Keratinocyte (primary cell): ENCODE measurements around the gene ASS1. TPM values are rescaled to one million over a fixed set of nuclear protein-coding genes. Genes with fewer than 3 reads are reported as not detected.

ENCODE experiments used
- DNase-seq: peaks from one replicate; pipeline ENCODE4 v3.0.0-alpha.2; 2011; ENCODE audit warnings: low read depth, missing footprints, low spot score
- FAIRE-seq: peaks from 2 replicates; lab custom pipeline; 2011; peaks lifted over from hg19 to GRCh38; lab: Jason Lieb, UNC
- H2AFZ ChIP-seq: 2 replicates; pipeline ENCODE4 v1.6.0; 2012; ENCODE audit warnings: low read length, control low read depth, inconsistent platforms; ENCODE audit not compliant: control insufficient read depth
- H3K27ac ChIP-seq: 2 replicates; pipeline ENCODE4 v1.5.1; 2011; ENCODE audit warnings: low read length; ENCODE audit not compliant: control insufficient read depth, insufficient read depth
- H3K27me3 ChIP-seq: 3 replicates; pipeline ENCODE4 v1.6.0; 2011; ENCODE audit warnings: low read length; ENCODE audit not compliant: control insufficient read depth, insufficient read depth; ENCODE audit errors: extremely low read depth
- H3K36me3 ChIP-seq, 2 experiments: 2 replicates in 1 of 2; 3 replicates in 1 of 2; pipeline ENCODE4 v1.5.1; 2011; ENCODE audit warnings: low read length in 2 of 2, mild to moderate bottlenecking in 1 of 2; ENCODE audit not compliant: control insufficient read depth in 2 of 2, insufficient read depth in 2 of 2; ENCODE audit errors: extremely low read depth in 1 of 2
- H3K4me1 ChIP-seq: 3 replicates; pipeline ENCODE4 v1.5.1; 2011; ENCODE audit warnings: low read length; ENCODE audit not compliant: control insufficient read depth, insufficient read depth; ENCODE audit errors: extremely low read depth
- H3K4me2 ChIP-seq: 3 replicates; pipeline ENCODE4 v1.6.0; 2011; ENCODE audit warnings: low read depth, low read length; ENCODE audit not compliant: control insufficient read depth, insufficient read depth; ENCODE audit errors: extremely low read depth
- H3K4me3 ChIP-seq, 3 experiments: fragments of 200-600 bp in 1 of 3; sonication (generic) in 1 of 3; 2 replicates in 2 of 3; 3 replicates in 1 of 3; pipeline ENCODE4 v1.5.1; 2011 to 2016; ENCODE audit warnings: low read length in 3 of 3, mild to moderate bottlenecking in 3 of 3, control low read depth in 2 of 3, inconsistent platforms in 1 of 3, low read depth in 1 of 3, mixed read lengths in 1 of 3, mixed run types in 1 of 3, moderate library complexity in 1 of 3; ENCODE audit not compliant: control insufficient read depth in 2 of 3, insufficient read depth in 2 of 3; ENCODE audit errors: extremely low read depth in 1 of 3
- H3K79me2 ChIP-seq: 2 replicates; pipeline ENCODE4 v1.6.0; 2012; ENCODE audit warnings: low read length; ENCODE audit not compliant: control insufficient read depth, insufficient read depth
- H3K9ac ChIP-seq: 3 replicates; pipeline ENCODE4 v1.6.0; 2011; ENCODE audit warnings: low read length; ENCODE audit not compliant: control insufficient read depth, insufficient read depth; ENCODE audit errors: extremely low read depth
- H3K9me1 ChIP-seq: 3 replicates; pipeline ENCODE4 v1.6.0; 2011; ENCODE audit warnings: low read length; ENCODE audit not compliant: control insufficient read depth, insufficient read depth; ENCODE audit errors: extremely low read depth
- H3K9me3 ChIP-seq: 2 replicates; pipeline ENCODE4 v1.5.1; 2012; ENCODE audit warnings: low read depth, low read length; ENCODE audit not compliant: control insufficient read depth
- H4K20me1 ChIP-seq: 3 replicates; pipeline ENCODE4 v1.6.0; 2011; ENCODE audit warnings: low read length; ENCODE audit not compliant: control insufficient read depth, insufficient read depth; ENCODE audit errors: extremely low read depth
- CTCF ChIP-seq, 3 experiments: IDR thresholded peaks in 1 of 3; conservative IDR thresholded peaks in 1 of 3; optimal IDR thresholded peaks in 1 of 3; 2 replicates in 2 of 3; 3 replicates in 1 of 3; pipeline versions ENCODE3 to v1.5.1; 2011; ENCODE audit warnings: low read length in 3 of 3, mild to moderate bottlenecking in 3 of 3, moderate library complexity in 2 of 3, control low read depth in 1 of 3, inconsistent platforms in 1 of 3; ENCODE audit not compliant: insufficient read depth in 2 of 3; ENCODE audit errors: extremely low read depth in 1 of 3
- EZH2 ChIP-seq: IDR thresholded peaks from one replicate; pipeline ENCODE4 v1.6.1; 2012; ENCODE audit warnings: inconsistent platforms, mild to moderate bottlenecking, low read length, moderate library complexity
- dilution Hi-C: fragments of 300-500 bp; cut with MboI; formaldehyde crosslinking; loops from one replicate; pipeline ENCODE4 v1.7.0; 2020; ENCODE audit warnings: low sequenced_read_pairs; ENCODE audit not compliant: extremely low pct_ligation_motif_present
- polyA plus RNA-seq, 5 experiments: library from polyadenylated mRNA; depleted of rRNA in 3 of 5; stranded (reverse) in 3 of 5; stranded (forward) in 1 of 5; unstranded in 1 of 5; fragments of >200 nt; gene quantifications; 1 replicate in 1 of 5; 2 replicates in 3 of 5; 3 replicates in 1 of 5; pipeline versions ENCODE4 v1.2.1 to v1.2.3, GENCODE V29; 2011 to 2012; ENCODE audit warnings: missing spikeins in 2 of 5, low read depth in 1 of 5, low replicate concordance in 1 of 5

ASS1 gene
- polyA plus RNA-seq, 1 donor (not counting 4 experiments of a cell fraction or from before 2014, with no cell fraction given): 52.4 TPM

GRCh38 chr9:130512199-130512598 lies 67.4 kb downstream of the ASS1 start:
- FAIRE-seq: no peak
- Histone ChIP-seq H3K9ac (no peak overlapping the region), H3K36me3 (no peaks in the 10 kb centered on the region), H3K79me2 (no peaks in the 10 kb centered on the region), H3K4me1 (no peaks in the 10 kb centered on the region), H3K27me3 (peaks cover 4% of the 10 kb centered on the region), H3K27ac (no peak overlapping the region), H2AFZ (no peak overlapping the region), H3K9me3 (no peaks in the 10 kb centered on the region), H3K9me1 (no peaks in the 10 kb centered on the region), H3K4me3 (no peak overlapping the region), H3K4me2 (no peak overlapping the region), H4K20me1 (no peaks in the 10 kb centered on the region)
- TF ChIP-seq EZH2 (no peak), CTCF (optimal IDR thresholded peaks at IDR 0.05 in 1 of 3, IDR thresholded peaks at IDR 0.05 in 1 of 3, conservative IDR thresholded peaks at IDR 0.05 in 1 of 3; ENCODE audit: extremely low read depth in 1 of 3, insufficient read depth in 2 of 3, low read length in 3 of 3) (no peak)
- dilution Hi-C loops: no loop called here
- no peak for DNase-seq

- Histone ChIP-seq H3K9me3 (no peaks in the 10 kb centered on the region), H3K4me2 (no peak overlapping the region), H3K9ac (no peak overlapping the region), H3K27me3 (peaks cover 4% of the 10 kb centered on the region), H3K36me3 (no peaks in the 10 kb centered on the region), H3K79me2 (no peaks in the 10 kb centered on the region), H3K27ac (no peak overlapping the region), H3K9me1 (no peaks in the 10 kb centered on the region), H2AFZ (no peak overlapping the region), H3K4me1 (no peaks in the 10 kb centered on the region), H4K20me1 (no peaks in the 10 kb centered on the region), H3K4me3 (no peak overlapping the region)
- FAIRE-seq (no peak), DNase-seq (no peak)
- no peak for TF ChIP-seq EZH2
- no peak for TF ChIP-seq CTCF (optimal IDR thresholded peaks at IDR 0.05 in 1 of 3, IDR thresholded peaks at IDR 0.05 in 1 of 3, conservative IDR thresholded peaks at IDR 0.05 in 1 of 3; ENCODE audit: extremely low read depth in 1 of 3, insufficient read depth in 2 of 3, low read length in 3 of 3)
- dilution Hi-C loops: no loop called here
Observed at GRCh38 chr9:130513078-130513477, 68.3 kb downstream of the ASS1 start.
